ENCODE data around the gene PYGL.
"Not testable (repeated sequence)": the region's sequence is repeated elsewhere in the genome, so short reads cannot be mapped to it uniquely, and the experiment has no call there.

The PYGL gene

DNA sequence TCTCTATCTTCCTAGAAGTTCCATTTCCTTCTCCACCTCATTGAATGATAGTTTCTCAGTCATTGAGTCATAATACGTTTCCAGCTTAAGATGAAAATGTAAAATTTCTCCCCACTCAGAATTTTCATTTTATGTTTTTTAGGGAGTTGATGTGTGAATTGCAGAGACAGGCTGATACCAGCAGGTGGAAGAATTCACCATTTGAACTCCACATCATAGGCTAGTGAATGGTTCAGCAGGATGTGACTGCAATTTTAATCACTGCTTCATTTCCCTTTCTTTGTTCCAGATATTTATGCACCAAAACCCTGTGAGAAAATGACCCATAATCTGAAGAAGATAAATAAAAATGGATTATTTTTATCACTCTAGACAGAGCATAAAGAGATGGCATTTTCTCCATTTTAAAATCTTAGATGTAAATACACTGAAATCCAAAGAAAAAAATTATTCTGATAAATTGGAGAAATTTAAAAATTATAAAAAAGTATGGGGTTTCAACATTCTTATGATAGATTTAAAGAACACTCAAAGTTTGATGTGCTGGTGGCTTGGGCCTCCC, 10.6 kb upstream of the PYGL start:
- DNase-seq, result peak in 1 of 2 experiments; percentile 52

DNA sequence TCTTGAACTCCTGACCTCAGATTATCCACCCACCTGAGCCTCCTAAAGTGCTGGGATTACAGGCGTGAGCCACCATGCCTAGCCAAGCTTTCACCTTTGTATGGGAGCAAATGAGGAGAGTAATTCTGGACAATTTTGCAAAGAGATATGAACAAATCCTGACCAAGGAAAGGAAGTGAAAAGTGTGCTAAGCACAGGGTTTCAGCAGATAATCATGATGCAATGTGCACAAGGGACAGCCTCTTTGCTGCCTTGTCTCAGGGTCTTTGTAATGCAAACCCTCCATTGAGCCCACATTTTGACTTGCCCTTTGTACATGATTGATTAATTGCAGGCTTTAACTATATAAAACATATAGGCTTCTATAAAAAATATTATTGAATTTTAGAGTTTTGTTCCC, 9.2 kb upstream of the PYGL start:
- DNase-seq, result no peak

DNA sequence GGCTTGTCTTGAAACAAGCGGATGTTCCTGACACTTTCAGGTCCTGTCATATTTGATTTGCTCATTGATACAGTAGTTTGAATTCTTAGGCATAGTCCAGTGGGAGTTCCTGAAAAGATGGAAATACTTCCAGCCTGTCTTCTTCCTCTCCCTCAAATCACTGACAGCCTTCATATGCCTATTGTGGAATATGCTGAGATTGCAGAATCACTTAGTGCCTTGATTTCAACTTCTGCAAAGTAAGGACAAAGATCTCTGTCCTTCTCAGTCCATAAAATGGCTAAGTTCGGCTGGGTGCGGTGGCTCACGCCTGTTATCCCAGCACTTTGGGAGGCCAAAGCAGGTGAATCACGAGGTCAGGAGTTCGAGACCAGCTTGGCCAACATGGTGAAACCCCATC, 6.7 kb upstream of the PYGL start:
- no peak for DNase-seq

- DNase-seq, result no peak
Observed at GRCh38 chr14:50948205-50948604, 3.9 kb upstream of the PYGL start.

DNA sequence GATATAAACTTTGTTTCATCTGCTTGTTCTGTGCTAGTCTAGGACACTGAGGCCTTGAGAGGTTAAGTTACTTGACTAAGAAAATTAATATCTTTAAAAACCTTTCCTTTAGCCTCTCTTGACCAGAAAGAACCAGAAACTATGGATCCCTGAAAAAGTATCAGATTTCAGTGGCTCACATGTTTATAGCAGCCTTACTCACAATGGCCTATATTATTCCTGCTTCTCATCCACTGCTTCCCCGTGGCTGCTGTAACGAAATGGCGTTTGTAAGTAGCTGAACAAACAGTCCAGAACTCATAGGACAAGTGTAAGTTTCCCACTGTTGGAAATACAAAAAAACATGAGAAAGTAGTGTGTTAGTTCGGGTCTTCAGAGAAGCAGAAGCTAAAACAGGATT, 3.2 kb upstream of the PYGL start:
- DNase-seq, result no peak

DNA sequence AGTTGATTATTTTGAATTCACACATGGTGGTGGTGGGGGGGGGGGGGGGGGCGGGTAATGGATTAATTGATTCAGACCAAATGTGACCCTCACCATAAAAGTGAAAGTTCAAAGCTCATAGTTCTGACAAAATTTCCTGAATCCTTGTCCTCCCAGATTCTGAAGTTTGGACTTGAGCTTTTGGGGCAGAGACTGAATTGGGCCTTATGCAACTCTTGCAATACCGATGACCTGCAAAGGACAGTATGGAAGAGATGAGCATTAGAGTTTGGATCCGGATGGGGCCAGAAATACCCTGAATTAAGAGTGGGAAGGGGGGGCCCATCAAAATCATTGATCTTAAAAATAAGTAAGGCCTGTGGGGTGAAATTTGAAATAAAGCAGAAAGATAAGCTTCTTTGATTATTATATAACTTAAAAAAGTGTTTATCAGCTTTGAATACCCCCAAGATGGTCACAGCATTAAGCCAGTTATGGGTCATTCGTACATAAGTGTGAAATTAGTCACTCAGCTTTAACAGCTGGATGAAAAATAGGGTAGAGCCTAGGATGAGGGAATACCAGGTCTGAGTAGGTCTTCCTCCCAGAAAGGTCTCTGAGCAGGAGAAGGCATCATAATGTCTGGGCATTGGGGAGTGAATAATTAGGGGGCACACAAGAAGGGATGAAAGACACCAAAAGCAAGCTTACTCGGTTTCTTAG, 2.1 kb upstream of the PYGL start:
- no peak for DNase-seq

DNA sequence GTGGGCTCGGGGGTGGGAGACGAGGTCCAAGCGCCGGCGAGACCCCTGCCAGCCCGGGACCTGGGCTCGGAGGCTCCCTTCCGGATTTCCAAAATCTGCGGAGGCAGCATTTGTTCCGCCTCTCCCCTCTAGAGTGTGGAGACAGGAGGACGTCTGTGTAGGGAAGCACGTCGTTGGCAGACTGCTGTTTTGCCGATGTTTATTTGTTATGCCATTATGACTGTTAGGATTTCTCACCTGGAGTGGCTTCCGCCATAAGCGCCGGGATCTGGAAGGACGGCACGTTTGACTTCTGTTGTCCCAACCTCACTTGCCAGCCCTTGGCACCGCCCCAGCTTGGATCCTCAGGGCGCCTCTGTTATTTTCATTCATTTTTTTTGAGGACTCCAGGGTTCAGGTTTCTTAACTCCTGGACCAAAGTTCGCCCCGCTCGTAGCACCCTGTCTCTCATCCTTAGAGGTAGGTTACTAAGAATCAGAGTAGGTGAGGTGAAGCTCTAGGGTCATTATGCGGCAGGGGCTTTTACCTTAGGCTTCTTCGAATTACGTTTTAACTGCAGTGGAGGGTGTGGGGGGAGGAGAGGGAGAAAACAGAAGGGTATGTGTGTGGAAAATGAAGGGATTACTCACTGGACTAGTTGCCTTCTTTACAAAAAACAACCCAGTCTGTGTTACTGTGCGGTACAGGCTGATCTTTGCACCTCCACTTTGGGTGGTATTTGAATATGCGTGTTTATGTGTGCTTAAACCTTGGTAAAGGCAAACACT, 547 bp upstream of the PYGL start:
- DNase-seq, result no peak

- no peak for DNase-seq
Observed at GRCh38 chr14:50943261-50943942, 881 bp downstream of the PYGL start.

DNA sequence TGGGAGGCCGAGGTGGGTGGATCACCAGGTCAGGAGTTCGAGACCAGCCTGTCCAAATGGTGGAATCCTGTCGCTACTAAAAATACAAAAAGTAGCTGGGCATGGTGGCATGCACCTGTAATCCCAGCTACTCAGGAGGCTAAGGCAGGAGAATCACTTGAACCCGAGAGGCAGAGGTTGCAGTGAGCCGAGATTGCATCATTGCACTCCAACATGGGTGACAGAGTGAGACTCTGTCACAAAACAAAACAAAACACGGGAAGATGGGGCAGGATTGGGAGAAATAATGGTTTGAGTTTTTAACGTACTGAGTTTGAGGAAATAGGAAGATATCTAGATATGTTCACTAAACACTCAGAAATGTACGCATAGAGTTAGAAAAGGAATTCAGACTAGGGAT, 2.6 kb downstream of the PYGL start:
- DNase-seq, result not testable (repeated sequence)

GRCh38 chr14:50941151-50941550, 3.1 kb downstream of the PYGL start:
- DNase-seq, result no peak

GRCh38 chr14:50937800-50938199, 6.5 kb downstream of the PYGL start:
- DNase-seq, result no peak

DNA sequence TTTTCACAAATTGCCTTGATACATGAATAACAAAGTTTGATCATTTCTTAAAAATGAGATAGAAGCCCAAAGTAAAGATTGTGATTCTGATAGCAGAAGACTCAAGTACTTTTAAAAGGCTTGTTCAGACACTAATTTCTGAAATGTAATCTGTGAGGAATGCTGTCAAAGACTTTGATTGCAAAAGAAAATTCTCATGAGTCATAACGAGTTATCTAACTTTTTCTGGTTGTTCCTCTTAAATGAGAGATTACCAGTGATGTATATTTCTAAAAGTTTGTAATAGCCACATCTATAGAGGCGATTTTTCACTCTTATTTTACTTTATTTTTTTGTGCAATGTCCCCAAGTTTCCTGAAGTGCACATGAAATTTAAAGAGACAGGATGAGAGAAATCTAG, 7.0 kb downstream of the PYGL start:
- DNase-seq, result no peak

GRCh38 chr14:50936882-50937281, 7.4 kb downstream of the PYGL start:
- no peak for DNase-seq

DNA sequence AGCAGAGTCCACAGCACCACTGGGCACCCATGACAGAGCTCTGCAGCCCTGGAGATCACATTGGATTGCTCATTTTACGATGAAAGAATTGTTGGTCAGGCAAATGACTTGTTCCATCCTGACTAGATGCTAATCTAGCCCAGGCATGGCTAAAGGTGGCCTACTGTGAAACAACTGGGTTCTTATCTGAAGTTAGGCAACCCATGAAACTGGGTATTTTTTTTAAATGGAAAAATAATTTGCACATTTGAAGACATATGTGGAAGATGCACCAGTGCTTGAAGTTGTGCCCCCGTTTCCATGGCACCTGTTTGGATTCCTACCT, 8.3 kb downstream of the PYGL start:
- no peak for DNase-seq

DNA sequence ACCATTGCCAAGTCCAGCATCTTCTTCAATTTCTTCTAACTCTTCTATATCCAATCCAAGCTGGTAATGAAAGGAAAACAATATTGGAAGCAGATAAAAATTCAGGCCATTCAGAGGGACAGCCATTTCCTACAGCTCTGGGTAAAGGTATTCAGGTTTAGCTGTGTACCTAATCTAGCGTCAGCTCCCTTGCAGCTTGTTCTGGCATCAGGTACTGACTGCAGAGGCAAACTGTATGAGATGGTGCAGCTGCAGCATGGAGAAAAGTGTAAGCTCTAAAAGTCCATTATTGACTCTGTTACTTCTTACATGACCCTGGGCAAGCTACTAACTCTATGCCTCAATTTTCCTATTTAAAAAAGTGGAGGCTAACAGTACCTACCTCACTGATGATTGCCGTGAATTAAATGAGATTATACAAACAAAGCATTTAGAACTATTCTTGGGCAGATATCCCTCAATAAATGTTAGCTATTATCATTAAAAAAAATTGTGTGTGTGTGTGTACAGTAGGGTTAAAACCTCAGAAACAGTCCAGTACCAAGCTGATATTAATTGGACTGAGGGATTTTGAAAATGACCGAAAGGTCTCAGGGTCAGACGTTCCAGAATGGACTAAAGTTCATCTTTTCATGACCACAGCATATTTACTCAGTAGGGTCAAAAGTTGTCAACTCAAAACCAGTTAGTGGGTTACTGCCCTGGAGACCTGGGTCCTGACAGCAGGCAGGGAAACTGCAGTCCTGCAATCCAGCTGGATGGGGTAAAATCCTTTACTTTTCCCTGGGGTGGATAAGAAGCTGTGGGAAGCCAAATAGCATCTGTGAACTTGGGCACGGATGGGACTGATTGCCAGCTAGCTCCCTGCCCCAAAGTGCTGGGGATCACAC, 8.9 kb downstream of the PYGL start:
- DNase-seq, result no peak

- DNase-seq, result no peak
Observed at GRCh38 chr14:50932592-50933495, 11.4 kb downstream of the PYGL start.

DNA sequence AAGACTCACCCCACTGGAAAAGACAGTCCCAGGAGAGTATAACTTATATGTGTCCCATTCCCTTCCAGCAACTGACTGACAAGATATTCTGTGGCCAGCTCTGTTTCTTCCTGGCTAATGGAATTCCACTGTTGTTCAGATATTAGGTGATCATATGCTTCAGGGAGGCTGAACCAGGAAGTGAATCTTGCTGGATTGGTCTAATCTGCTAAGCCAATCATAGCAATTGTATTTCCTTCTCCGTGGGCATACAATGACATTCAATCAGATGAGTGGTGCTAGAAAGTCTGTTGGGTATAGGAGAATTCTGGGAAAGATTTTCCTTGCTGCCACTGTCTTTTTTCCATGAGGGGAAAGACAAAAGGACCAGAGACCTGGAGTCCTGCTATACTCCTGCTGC, 12.1 kb downstream of the PYGL start:
- DNase-seq, result no peak

DNA sequence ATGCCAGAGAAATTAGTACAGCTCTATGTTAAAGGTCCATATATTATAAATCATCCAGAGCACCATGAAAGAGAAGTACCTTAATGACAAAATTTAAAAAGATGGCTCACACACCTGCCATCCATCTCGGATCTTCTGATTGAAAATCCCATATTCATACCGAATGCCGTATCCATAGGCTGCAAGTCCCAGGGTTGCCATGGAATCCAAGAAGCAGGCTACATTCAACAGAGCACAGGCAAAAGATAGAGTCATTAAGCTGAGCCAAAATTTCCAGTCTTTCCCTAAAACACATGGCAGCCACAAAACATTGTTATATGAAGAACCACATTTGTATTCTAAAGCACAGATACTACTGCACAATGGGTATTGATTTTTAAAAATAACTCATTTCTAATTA, 12.7 kb downstream of the PYGL start:
- no peak for DNase-seq

GRCh38 chr14:50929506-50929905, 14.8 kb downstream of the PYGL start:
- DNase-seq, result no peak

DNA sequence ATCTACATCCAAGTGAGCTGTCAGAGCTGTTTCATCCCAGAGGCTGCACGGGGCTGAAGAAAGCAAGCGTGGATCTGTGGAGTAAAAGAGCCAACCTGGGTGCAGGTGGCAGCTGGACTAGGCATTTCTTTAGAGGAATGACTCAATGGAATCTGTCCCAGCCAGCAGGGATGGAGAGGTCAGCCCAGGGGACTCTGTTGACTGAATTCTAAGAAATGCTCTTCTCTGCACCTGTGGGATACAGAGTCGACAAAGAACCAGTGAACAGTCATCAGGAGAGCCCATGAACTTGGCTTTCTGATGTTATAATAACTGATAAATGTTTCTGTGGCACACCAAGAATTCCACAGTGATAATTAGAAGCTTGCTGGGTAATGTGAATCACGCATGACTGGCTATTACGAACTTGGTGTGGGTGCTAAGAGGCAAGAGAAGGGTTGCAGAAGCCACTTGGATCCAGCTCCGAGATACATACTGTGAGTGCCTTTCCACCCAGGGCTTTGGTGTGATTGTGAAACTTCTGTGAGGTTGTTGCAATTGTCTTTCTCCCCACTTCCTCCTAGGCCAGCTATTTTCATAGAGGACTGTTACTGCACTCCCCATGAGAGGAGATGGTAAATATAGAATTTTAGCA, 16.2 kb downstream of the PYGL start:
- no peak for DNase-seq

DNA sequence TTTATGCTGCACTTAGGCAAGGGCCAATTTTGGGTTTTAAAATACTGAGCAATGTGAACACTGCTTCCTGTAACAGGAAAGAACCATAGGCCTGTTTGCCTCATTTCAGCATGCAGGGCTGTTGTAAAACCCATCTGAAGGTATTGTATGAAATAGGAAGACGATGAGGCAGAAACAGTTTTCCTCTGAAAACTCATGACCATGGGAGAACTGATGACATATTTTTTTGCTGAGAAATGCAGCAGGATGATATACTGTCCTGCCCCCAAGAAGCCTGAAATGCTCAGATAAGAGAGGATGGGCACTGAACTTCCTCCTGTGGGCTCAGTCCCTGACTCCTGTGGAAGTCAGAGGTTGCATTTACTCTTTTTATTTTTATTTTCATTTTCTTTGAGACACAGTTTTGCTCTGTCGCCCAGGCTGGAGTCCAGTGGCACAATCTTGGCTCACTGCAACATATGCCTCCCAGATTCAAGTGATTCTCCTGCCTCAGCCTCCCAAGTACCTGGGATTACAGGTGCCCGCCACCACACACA, 17.4 kb downstream of the PYGL start:
- no peak for DNase-seq
